SK-N-DZ (cell line): ENCODE data around the gene SERINC3.

Experiments used
- DNase-seq: peaks from one replicate; pipeline ENCODE4 v3.0.0-alpha.2; 2015; ENCODE audit warnings: low spot score
- small RNA-seq, 2 experiments: library from RNA; depleted of rRNA; stranded (forward); fragments of <200 nt; gene quantifications; one replicate each; pipeline ENCODE3, GENCODE V24; 2014

SERINC3 gene

GRCh38 chr20:44465001-44465560, 56.8 kb downstream of the SERINC3 start:
- DNase-seq: no peak

DNA sequence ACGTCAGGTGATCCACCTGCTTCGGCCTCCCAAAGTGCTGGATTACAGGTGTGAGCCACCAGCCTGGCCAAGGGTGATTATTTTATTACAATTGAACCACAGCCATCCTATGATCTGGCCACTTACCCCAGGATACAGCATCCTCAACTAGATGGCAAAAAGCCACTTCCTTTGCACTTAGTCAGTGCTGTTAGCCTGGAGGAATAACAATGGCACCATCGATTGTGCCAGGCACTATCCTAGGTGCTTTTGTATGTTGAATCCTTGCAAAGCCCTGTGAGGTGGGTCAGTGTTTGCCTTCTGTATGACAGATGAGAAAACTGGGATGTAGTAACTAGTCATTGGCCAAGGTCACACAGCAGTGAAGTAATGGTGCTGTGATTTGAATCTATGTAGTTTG, 57.4 kb downstream of the SERINC3 start:
- no peak for DNase-seq

DNA sequence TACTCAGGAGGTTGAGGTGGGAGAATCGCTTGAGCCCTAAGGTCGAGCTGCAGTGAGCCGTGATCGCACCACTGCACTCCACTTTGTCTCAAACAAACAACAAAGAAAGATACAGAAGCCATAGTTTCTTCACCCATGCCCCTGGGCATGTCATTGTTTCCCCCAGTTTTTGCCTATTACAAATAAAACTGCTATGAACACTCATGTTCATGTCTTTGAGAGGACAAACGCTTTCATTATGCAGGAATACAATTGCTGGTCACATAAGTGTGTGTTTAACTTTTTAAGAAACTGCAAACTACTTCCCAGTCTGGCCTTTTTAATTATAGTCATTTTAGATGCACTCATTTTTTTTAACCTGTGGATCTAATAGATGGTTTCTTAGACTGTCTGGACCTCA, 58.4 kb downstream of the SERINC3 start:
- DNase-seq: no peak

- no peak for DNase-seq
Measured at GRCh38 chr20:44461803-44462174, 60.1 kb downstream of the SERINC3 start.

GRCh38 chr20:44461142-44461802, 60.6 kb downstream of the SERINC3 start:
- no peak for DNase-seq

DNA sequence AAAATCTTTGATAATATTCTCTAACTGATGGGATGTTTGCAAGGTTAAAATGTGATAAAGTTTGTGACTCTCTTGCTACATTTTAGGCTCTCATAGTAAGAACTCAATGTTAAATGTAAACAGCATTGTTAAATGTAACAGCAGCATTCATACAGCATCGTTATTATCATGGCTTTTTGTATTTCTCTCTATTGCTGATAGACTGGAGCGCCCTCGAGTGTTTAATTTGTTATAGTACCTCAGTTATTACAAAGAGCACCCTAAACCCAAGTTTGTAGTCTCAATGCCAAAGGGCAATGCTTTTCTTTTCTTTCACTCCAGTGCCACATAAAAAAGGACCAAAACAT, 61.1 kb downstream of the SERINC3 start:
- DNase-seq: no peak

DNA sequence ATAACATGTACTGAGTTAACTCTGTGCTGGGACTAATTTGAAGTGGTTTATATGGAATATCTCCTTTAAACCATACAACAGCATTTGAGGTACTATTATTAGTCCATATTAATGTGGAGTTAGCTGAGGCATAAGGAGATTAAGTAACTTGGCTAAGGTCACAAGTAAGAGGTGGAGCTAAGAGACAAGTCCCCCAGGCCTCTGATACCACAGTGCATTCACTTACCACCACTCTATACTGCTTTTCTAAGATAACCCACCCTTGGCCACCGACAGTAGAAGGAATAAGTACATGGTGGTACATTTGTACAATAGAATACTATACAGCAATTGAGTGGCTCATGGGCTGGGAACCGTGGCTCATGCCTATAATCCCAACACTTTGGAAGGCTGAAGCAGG, 62.6 kb downstream of the SERINC3 start:
- no peak for DNase-seq

GRCh38 chr20:44457016-44457415, 64.9 kb downstream of the SERINC3 start:
- no peak for DNase-seq

DNA sequence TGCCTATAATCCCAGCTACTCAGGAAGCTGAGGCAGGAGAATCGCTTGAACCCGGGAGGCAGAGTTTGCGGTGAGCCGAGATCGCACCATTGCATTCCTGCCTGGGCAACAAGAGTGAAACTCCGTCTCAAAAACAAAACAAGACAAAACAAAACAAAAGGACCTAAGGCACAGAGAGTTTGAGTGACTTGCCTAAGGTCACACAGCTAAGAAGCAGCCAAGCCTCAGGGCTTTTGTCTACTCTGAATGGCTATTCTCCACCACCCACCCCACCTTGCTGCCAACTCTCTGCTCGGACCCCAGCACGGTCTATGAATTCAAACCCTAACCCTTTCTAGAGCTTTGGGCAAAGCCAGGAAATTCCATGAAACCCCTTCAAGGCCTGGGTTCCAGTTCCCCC, 65.3 kb downstream of the SERINC3 start:
- no peak for DNase-seq

GRCh38 chr20:44455126-44455525, 66.7 kb downstream of the SERINC3 start:
- DNase-seq: no peak

DNA sequence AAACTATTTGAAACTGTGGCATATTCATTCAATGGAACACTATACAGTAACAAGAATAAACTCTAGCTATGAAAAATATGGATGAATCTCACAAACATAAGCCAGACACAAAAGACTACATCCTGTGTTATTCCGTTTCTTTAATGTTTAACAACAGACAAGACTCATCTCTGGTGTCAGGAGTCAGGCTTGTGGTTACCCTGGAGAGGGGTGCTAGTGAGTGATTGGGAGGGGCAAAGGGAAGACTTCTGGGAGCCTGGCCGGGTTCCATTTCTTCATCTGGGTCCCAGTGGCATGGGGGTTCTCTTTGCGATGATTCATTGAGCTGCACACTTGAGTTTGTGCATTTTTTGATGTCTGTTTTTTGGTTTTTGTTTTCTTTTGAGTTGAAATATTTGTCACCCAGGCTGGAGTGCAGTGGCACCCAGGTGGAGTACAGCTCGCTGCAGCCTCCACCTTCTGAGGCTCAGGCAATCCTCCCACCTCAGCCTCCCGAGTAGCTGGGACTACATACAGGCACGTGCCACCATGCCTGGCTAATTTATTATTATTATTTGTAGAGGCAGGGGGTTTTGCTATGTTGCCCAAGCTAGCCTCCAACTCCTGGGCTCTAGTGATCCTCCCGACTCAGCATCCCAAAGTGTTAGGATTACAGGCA, 67.4 kb downstream of the SERINC3 start:
- DNase-seq: no peak

- no peak for DNase-seq
Measured at GRCh38 chr20:44450903-44451450, 70.9 kb downstream of the SERINC3 start.

GRCh38 chr20:44450281-44450889, 71.5 kb downstream of the SERINC3 start:
- no peak for DNase-seq

GRCh38 chr20:44449864-44450263, 72.0 kb downstream of the SERINC3 start:
- DNase-seq: no peak

GRCh38 chr20:44448753-44449546, 72.9 kb downstream of the SERINC3 start:
- peak; percentile 29 for DNase-seq

DNA sequence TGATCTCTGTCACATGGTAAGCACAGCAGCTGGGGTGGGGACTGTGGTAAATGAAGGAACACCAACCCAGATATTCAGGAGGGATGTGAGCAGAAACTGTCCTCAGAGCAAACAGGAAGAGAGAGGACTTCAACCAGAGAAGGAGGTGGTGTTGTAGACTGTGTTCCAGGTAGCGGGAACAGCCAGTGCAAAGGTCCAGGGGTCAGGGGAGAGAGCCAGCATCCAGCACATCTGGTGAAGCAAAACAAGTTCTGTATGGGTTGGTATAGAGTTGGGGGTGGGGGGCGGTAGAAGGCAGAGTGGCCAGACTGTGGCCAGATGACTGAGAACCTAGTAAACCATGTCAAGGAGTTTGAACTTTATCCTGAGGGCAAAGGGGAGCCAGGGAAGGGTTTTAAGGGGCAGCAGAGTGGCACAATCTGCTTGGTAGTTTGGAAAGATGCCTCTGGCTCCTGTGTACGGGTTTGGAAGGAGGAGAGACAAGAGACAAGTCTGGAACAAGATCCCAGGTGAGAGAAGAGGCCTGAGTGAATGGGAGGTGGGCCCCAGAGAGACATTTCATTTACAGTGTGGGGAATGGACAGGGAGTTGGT, 73.9 kb downstream of the SERINC3 start:
- DNase-seq: no peak

Small RNAs within 50 kb of the gene (small RNA-seq; reads per million reads assigned to genes)
- 0.29 to 3.9 reads per million in 2 experiments for gene RPL37AP1
